GM12891 (cell line): ENCODE measurements around the gene METRN.

ENCODE experiments used
- PAX5 ChIP-seq: IDR thresholded peaks from 2 replicates; pipeline ENCODE4 v1.6.1; 2011; ENCODE audit warnings: low read length, moderate library complexity, mild to moderate bottlenecking; ENCODE audit not compliant: insufficient read depth, severe bottlenecking
- POLR2A ChIP-seq: IDR thresholded peaks from 2 replicates; pipeline ENCODE4 v1.6.1; 2011; ENCODE audit warnings: low read depth, low read length, control low read depth
- POLR2AphosphoS5 ChIP-seq: IDR thresholded peaks from 2 replicates; pipeline ENCODE4 v1.6.1; 2011; ENCODE audit warnings: low read depth, low read length, control low read depth

GRCh38 chr16:716200-716568 is 1.3 kb downstream of the METRN start:
- TF ChIP-seq POLR2A (no peak), POLR2AphosphoS5 (no peak), PAX5 (no peak)
